GM10847 (cell line): Measurements from ENCODE around the gene NF2.
A peak's percentile ranks its signal among the peaks of the same experiment; 100 is the strongest.

Experiments
- POLR2A ChIP-seq: IDR thresholded peaks from 2 replicates; pipeline ENCODE4 v1.6.1; 2011; ENCODE audit not compliant: insufficient read length; ENCODE audit errors: extremely low read depth

NF2 gene

GRCh38 chr22:29603358-29604075, at the start of gene NF2:
TSS of gene NF2 (plus strand) at chr22:29603633. CDS start at chr22:29603999, 366 bp downstream.
- peak; percentile 59 for TF ChIP-seq POLR2A

GRCh38 chr22:29555065-29555644, 48.3 kb upstream of the NF2 start:
- TF ChIP-seq POLR2A = no peak

GRCh38 chr22:29559030-29559429, 44.4 kb upstream of the NF2 start:
- no peak for TF ChIP-seq POLR2A

GRCh38 chr22:29559853-29560252, 43.6 kb upstream of the NF2 start:
- no peak for TF ChIP-seq POLR2A

- no peak for TF ChIP-seq POLR2A
These were observed 39.6 kb upstream of the NF2 start for GRCh38 chr22:29563652-29564460.

GRCh38 chr22:29567338-29567737, 36.1 kb upstream of the NF2 start:
- TF ChIP-seq POLR2A = no peak

- TF ChIP-seq POLR2A = no peak
These were observed 34.3 kb upstream of the NF2 start for GRCh38 chr22:29569011-29569678.

GRCh38 chr22:29570456-29570855, 33.0 kb upstream of the NF2 start:
- no peak for TF ChIP-seq POLR2A

- TF ChIP-seq POLR2A = no peak
These were observed 32.4 kb upstream of the NF2 start for GRCh38 chr22:29570912-29571549.

- no peak for TF ChIP-seq POLR2A
These were observed 28.5 kb upstream of the NF2 start for GRCh38 chr22:29574762-29575450.

GRCh38 chr22:29578462-29579200, 24.8 kb upstream of the NF2 start:
- no peak for TF ChIP-seq POLR2A

GRCh38 chr22:29580200-29580810, 23.1 kb upstream of the NF2 start:
- no peak for TF ChIP-seq POLR2A

GRCh38 chr22:29581799-29582198, 21.6 kb upstream of the NF2 start:
- no peak for TF ChIP-seq POLR2A

- TF ChIP-seq POLR2A = no peak
These were observed 18.5 kb upstream of the NF2 start for GRCh38 chr22:29584975-29585374.
